ENCODE results near the gene WIPF2.
"Not testable (repeated sequence)": the region's sequence is repeated elsewhere in the genome, so short reads cannot be mapped to it uniquely, and the experiment has no call there.

The WIPF2 gene

DNA sequence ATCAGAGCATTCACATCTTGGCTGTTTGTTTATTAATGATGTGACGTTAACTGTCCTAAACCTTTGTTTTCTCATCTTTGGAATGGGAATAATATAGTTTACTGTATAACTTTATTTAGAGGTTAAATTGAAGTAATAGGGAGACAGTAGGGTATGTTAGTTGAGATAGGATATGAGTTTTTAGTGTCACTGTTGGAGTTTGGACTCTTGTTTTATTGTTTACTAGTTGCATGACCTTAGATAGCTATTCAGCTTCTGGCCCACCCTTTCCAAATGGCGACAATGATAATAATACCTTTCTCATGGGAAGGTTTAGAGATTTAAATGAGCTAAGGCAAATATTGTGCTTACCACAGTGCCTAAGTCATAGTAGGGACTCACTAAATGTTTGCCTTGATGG lies 40.4 kb downstream of the WIPF2 start:
- no peak for DNase-seq

DNA sequence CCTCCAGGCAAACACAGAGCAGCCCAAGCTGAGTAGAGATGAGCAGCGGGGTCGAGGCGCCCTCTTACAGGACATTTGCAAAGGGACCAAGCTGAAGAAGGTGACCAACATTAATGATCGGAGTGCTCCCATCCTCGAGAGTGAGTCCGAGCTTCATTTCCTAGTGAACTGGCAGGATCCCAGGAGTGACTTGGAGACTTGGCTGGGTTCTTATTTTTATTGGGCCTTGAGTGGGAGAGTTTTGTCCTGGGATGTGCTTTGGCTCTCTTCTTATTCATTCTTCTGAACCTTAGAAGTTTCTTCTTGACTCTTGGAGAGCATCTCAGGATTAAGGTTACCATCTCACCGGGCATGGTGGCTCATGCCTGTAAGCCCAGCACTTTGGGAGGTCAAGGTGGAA lies 41.4 kb downstream of the WIPF2 start:
- DNase-seq, result no peak

DNA sequence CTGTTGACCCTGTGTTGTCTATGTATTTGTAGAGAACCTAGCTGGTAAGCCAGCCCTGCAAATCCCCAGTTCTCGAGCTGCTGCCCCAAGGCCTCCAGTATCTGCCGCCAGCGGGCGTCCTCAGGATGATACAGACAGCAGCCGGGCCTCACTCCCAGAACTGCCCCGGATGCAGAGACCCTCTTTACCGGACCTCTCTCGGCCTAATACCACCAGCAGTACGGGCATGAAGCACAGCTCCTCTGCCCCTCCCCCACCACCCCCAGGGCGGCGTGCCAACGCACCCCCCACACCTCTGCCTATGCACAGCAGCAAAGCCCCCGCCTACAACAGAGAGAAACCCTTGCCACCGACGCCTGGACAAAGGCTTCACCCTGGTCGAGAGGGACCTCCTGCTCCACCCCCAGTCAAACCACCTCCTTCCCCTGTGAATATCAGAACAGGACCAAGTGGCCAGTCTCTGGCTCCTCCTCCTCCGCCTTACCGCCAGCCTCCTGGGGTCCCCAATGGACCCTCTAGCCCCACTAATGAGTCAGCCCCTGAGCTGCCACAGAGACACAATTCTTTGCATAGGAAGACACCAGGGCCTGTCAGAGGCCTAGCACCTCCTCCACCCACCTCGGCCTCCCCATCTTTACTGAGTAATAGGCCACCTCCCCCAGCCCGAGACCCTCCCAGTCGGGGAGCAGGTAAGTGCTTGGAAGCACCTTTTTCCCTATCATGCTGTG lies 45.5 kb downstream of the WIPF2 start:
- DNase-seq, result no peak

DNA sequence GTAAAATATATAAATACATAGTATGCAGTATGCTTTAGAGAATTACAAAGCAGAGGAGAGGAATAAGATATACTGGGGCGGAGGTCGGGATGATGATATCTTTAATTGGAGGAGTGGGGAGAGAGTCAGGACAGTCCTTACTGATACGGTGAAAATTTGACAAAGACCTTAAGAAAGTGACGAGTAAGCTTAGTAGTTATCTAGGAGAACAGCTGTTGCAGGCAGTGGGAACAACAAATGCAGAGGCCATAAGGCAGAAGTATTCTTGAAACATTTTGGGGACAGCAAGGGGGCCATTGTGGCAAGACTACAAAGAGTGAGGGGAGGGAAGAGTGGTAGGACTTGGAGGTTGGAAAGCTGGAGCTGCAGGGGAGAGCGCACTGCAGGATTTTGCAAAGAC lies 46.2 kb downstream of the WIPF2 start:
- no peak for DNase-seq

DNA sequence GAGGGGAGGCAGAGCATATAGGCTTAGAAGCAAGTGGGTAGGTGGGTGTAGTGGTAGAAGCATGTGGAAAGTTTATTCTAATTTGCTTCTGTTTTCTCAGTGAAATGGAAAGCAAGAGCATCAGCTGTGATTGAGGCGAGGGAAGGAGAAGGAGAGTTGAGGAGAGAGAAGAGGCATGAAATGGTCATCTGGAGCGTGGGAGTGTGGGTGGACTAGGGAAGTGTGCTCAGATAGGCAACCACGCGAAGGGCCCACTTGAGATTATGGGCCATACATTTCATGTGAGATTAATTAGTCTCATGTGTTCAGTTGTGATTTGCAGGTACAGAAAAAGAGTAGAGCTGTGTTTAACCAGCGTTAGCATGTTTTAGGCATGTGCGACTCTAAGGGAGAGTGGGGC lies 47.8 kb downstream of the WIPF2 start:
- DNase-seq, result no peak

DNA sequence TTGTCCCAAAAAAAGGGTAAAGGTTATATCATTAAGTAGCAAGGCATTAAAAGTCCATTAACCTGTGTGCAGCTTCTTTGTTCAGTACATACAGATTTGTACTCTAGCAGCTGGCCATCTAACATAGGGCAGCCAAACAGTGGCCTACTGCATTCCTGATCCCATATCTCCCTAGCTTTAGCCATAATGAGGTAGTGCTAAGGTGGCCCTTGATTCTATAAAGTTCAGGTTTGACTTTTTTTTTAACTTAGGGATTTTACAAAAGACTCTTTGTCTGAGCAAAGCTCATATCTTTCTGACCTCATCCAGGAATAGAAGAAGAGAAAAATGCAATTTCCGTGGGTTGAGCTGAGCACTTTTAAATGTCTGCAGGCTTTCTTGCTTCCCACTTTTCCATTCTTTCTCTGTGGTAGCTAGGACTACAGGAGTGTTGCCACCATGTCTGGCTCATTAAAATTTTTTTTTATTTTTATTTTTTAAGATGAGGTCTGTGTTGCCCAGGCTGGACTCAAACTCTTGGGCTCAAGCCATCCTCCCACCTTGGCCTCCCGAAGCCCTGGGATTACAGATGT lies 49.1 kb downstream of the WIPF2 start:
- no peak for DNase-seq

DNA sequence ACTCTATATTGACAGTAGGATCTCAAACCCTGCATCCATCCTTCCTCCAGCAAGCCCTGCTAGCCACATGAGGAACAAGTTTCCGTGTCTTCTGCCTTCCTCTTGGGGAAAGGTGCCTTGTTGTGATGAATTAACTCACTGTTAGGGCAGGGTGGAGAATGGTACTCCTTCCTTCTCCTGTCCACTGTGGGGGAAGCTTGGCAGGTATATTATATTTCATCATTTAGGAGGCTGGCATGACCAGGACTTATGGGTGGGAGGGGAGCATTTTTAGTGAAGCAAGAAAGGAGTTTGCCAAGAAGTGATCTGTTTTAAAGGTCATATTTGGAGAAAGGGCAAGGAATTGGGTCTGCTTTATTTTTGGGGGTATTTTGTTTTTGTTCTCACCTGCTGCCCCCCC lies 59.3 kb downstream of the WIPF2 start:
- no peak for DNase-seq

DNA sequence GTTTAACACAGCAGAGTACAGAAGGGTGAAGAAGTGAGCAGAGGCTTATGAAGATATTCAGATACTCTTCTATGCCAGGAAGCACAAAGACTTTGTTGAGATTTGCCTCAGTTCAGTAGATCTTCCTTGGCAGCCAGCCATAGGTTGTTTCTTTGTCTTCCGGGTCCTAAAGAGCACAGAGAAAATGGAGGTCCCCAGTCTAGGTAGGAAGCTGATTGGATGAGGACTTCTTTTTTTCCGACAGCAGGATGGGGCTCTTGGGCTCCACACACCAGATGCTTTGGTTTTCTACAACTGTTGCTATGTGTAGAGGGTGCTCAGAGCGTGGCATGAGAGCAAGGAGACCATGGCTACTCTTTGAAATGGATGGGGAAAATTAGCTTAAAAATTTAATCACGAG lies 60.3 kb downstream of the WIPF2 start:
- DNase-seq, result no peak

DNA sequence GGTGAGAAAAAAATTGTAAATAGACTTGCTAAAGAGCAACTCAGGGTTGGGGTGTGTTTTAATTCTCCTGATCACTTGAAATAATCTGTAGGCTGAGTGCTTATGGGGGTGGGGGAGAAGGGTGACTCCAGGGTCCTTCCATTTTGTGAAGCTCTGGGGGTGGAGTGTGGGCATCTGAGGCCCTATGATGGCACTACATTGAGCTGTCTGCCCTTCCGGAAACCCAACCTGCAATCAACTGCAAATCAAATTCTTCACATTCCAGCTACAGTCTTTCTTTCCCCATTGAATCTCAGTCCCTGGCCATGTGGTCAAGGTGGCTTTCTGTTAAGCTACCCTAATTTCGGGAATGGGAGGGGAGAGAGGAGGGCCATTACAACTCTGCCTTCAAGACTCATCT lies 62.6 kb downstream of the WIPF2 start:
- DNase-seq, result no peak

DNA sequence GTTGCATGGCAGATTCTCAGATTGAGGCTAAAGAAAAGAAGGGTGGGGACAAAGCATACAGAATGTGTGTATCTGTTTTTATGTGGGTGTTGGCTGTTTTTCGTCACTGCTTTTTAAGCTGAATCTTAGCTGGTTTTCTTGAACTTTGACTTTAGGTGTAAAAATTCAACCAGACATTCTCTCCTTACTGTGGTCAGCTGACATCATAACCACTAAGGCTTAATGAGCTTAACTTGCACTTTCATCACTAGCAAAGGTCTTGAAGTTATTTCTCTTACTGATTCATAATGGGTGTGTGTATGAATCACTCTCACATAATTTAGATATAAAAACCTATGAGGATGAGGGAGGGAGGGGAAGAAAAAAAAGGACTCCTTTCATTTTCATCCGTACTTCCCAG lies 64.6 kb downstream of the WIPF2 start:
- no peak for DNase-seq

DNA sequence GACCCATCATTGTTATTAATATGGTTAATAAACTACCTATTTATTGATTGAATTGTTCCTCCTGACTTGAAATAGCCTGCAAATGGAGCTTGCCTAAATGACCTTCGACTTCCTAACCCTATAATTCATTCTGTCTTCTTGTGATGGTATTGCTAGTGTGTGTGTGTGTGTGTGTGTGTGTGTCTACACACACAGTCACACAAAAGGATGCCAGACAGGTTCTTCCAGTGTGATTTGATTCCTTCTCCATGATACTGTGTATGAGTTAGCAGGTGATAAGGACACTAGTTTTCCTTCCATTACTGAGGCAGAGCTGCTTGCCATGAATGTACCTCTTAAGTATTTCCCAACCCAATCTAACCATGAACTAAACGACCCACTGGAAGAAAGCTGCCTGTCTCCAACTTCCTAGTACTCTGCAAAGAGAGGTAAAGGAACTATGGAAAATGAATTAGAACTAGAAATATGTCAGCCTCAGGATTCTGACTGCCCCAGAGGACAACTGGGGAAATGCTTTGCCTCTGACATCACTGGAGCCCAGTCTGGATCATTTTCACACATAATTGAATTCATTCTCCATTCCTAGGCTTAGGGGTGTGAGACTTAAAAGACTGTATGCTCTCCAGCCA lies 65.1 kb downstream of the WIPF2 start:
- DNase-seq, result no peak

DNA sequence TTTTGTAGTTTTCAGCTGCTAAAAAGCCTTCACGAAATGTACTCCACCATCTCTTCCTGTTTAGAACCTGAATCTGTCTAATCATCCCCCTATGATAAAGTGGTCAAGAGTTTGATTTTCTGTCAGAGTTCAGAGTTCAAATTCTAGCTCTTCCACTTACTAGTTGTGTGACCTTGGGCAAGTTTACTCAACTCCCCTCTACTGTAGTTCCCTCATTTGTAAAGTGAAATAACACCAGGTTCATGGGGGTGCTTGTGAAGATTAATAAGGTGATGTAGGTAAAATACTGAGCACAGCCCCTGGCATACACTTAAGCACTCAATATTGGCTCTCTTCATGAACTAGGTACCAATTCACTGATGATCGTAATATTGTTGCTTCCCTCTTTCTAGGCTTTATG lies 67.4 kb downstream of the WIPF2 start:
- DNase-seq, result no peak

DNA sequence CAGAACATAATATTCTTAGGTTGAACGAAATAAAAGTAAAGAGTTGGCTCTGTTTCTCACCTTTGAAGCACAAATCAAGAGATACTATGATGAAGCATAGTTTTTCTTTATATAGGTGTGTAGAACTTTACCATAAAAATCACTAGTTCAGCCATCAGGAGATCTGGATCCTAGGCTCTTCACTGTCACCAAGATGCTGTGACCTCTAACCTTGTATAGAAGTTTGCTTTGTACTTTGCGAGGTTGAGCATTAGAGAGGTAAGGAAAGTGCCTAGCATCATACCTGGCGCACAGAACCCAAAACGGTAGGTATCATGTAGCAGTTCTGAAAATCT lies 68.0 kb downstream of the WIPF2 start:
- no peak for DNase-seq

DNA sequence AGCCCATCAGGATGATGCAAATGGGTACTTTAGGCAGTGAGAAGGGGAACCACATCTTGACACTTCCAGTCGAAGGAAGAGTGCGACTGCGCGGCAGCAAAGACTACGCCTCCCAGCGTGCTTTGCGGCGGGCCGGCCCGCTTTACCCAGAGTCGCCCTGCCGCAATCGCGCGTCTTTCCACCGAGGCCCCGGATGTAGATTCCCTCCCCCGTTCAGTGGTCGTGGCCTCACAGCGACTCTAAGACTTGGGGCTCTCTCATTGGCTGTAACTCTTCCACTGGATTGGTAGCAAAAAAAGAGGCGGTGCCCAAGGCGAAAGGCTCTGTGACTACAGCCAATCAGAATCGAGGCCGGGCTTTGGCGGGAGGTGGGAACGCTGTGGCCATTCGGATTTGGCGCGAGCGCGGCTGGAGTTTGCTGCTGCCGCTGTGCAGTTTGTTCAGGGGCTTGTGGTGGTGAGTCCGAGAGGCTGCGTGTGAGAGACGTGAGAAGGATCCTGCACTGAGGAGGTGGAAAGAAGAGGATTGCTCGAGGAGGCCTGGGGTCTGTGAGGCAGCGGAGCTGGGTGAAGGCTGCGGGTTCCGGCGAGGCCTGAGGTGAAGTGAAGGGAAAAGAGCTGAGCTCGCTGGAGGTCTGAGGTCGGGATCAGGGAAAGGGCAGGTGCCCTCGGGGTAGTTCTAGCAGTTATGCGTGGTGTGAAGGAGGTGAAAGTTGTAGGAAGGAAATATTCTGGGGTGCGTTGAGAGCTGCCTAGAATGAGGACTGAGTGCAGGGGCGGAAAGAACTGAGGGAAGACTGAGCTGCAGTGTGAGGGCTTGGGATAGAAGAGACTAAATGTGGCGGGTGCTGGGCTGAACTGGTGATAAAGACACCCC lies 68.6 kb downstream of the WIPF2 start, which contains the start of gene CDC6:
CDC6 (plus strand) TSS at position 386 of the 876 bp plus-strand sequence. CDS start 1,542 bp downstream, outside the sequence.
- DNase-seq, result peak; percentile 98

DNA sequence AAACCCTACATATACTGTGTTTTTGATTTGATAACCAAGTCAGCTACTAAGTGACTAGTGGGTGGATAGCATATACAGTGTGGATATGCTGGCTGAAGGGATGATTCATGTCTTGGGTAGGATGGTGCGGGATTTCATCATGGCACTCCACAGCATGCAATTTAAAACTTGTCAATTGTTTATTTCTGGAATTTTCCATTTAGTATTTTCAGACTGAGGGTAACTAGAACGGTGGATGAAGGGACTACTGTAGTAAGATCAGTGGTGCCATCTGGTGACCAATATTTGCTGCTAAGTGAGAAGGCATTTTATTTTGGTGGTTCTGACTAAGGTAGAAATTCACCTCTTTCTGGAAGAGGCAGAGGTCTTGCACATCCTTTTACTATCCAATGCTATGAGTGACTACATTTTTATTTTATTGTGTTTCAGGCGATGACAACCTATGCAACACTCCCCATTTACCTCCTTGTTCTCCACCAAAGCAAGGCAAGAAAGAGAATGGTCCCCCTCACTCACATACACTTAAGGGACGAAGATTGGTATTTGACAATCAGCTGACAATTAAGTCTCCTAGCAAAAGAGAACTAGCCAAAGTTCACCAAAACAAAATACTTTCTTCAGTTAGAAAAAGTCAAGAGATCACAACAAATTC lies 71.7 kb downstream of the WIPF2 start:
- DNase-seq, result no peak

DNA sequence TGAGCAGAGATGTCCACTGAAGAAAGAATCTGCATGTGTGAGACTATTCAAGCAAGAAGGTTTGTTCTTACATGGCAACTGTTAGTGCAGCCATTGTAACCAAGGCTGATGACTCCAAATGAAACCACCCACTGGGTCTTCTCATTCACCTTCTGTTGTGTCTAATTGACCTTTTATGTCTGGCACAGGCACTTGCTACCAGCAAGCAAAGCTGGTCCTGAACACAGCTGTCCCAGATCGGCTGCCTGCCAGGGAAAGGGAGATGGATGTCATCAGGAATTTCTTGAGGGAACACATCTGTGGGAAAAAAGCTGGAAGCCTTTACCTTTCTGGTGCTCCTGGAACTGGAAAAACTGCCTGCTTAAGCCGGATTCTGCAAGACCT lies 72.2 kb downstream of the WIPF2 start:
- no peak for DNase-seq

DNA sequence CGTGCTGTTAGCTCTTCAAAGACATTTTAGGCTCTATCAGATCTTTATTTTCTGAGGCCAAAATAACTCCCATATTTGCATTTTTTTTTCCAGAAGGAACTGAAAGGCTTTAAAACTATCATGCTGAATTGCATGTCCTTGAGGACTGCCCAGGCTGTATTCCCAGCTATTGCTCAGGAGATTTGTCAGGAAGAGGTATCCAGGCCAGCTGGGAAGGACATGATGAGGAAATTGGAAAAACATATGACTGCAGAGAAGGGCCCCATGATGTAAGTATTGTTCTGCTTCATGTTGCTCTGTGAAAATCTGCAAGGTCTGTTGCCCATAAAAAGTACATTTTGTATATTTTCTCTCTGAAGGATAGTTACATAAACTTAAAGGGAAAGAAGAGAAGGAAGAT lies 74.3 kb downstream of the WIPF2 start:
- no peak for DNase-seq

DNA sequence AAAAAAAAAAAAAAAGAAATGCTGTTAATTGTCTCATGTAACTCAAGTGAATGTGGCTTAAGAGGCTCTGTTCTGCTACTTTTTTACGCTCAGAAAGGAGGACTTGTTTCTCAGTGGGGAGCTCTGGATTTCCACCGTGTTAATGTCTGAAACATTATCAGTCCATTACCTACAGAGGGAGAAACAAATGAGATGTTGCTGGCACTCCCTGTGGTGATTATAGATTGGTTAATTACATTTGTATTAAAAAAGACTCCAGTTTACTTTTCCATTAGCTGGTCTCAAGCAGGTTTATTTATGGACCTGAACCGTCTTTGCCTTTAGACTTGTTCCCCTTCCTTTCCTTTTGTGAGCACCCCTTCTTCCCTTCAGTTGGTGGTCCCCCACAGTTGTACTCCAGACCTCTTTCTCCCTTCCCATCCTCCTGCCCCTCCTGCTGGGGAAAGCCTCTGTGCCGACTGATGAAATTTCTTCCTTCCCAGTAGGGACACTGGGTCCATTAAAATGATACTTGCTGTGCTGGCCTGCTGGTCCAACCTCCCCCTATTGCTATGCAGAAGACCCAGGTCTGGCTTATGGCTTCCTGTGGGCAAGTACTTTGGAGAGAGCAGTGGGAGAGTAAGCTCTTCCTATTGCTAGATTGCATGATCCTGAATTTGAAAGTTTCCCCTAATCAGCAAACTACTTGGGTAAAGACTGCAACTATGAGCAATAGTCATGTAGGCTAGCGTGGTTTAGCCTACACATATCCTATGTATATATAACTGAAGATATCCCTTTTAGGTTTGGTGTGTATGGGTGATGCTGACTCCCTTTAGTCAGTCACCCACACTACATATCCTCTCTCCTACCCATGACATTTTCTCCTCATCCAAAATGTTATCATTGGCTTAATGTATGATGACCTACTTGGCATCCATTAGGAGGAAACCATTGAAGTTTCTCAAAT lies 76.7 kb downstream of the WIPF2 start:
- DNase-seq, result no peak

DNA sequence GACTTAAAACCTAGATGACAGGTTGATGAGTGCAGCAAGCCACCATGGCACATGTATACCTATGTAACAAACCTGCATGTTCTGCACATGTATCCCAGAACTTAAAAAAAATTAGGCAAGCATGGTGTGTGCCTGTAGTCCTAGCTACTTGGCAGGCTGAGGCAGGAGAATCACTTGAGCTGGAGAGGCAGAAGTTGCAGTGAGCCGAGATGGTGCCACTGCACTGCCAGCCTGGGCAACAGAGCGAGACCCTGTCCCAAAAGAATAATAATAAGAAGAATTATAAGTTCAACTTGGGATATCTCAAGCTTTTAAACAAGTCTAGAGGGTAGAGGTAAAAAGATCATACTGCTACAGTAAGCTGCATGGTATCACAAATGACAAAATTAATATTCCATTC lies 78.4 kb downstream of the WIPF2 start:
- DNase-seq, result no peak

DNA sequence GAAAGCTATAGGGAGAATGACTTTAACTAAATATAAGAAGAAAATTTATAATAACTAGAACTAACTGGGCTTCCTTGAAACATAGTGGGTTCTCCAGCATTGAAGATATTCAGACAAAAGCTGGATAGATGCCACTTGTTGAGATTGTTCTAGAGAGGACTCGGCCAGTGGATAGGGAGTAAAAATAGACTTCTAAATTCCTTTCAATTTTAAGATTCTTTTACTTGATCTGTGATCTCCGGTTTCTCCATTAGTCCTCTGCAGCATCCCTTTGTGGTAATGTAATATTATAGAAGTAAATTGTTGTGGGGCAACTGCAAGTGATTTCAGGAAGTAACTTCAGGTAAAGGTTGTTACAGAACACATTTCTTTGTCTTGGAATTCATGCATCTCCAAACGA lies 79.6 kb downstream of the WIPF2 start:
- no peak for DNase-seq

DNA sequence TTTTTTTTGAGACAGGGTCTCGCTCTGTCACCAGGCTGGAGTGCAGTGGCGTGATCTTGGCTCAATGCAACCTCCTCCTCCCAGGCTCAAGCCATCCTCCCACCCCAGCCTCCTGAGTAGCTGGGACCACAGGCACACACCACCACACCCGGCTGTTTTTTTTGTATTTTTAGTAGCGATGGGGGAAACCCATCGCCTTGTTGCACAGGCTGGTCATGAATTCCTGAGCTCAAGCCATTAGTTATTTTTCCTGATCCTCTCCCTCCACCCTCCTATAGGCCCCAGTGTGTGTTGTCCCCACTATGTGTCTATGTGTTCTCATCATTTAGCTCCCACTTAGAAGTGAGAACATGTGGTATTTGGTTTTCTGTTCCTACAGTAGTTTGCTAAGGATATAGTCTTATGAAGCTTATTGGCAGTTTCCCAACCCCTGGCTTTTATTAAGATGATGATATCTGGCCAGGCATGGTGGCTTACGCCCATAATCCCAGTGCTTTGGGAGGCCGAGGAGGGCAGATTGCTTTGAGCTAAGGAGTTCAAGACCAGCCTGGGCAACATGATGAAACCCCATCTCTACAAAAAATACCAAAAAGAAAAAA lies 80.2 kb downstream of the WIPF2 start:
- not testable (repeated sequence) for DNase-seq

DNA sequence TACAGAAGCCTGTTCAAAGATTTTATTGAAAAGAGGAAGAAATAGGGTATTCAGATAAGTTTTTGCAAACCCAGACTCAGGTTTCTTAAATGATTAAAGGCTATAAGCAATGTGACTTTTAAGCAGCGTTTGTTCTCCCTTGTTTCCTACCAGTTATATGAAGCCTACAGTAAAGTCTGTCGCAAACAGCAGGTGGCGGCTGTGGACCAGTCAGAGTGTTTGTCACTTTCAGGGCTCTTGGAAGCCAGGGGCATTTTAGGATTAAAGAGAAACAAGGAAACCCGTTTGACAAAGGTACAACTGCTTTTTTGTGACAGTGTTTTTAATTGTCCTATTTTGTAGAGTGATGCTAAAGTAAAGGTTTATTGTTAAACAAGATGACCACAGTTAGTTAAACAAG lies 82.2 kb downstream of the WIPF2 start:
- peak; percentile 37 for DNase-seq

Data from NCI-H2107 (cell line).